Stimulated activated CD4-positive, alpha-beta T cell treated with anti-CD3 and anti-CD28 coated beads, TNF-alpha, amount 100 ng/mL, for 48 hours (primary cell): ENCODE data around the gene CHM.

Experiments used
- DNase-seq, 3 donors: peaks; one replicate each; pipeline ENCODE4 v3.0.0-alpha.2; 2020; ENCODE audit warnings: low read depth in 3 of 3

Gene CHM

GRCh38 chrX:85907316-85907715, 140.0 kb downstream of the CHM start:
- no peak for DNase-seq

DNA sequence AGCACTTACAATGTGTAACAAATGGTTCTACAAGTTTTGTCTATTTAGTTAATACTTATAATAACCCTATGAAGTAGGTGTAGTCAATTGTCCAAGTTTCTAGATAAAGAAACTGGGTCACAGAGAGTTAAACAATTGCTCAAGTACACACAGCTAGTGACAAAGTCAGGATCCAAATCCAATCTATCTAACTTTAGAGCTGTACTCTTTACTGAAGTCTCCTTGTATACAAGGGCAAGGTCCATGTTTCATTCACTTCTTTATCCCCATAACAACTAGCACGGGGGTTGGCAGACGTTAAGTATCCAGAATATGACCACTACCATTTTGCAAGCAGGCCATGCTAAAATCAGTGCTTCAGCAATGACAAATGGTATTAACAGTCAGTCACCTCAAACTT, 141.0 kb downstream of the CHM start:
- DNase-seq: no peak

GRCh38 chrX:85905851-85906250, 141.5 kb downstream of the CHM start:
- no peak for DNase-seq

GRCh38 chrX:85903692-85904471, 143.5 kb downstream of the CHM start:
- no peak for DNase-seq

GRCh38 chrX:85897362-85898126, 149.8 kb downstream of the CHM start:
- DNase-seq: no peak

DNA sequence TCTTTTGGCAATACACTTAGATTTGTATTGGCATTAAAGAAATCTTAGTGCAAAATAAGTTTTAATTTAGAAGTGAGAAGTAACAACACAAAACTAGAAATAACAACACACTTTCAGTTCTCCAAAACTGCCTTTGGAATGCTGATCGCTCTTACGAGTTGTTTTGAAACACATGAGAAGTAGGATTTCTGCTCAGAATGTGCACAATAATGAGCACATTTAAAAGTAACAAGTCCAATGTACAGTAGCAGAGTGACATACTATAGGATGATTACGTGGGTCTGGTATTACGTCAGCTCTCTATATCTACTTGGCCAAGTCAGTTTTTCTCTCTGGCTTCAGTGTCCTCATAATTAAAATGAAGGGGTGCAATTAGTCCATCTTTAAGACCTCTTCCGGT, 164.8 kb downstream of the CHM start:
- DNase-seq: no peak

DNA sequence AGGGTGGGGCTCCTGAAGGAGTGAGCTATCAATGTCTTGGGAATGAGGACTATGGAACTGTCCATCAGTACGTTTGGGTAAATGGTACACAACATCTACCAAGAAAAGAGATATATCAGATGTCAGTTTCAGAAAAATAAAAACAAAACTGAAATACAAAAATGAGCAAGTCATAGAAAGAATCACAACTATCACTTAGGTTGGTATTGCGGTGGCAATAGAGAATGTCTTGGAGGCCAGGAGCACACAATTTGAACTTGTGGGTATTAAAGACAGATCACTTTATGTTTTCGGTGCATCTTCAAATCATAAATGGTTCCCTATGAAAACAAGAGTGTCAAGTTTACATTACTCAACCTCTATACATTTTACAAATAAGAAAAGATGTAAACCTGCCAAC, 176.8 kb downstream of the CHM start:
- no peak for DNase-seq

- DNase-seq: no peak
Observed at GRCh38 chrX:85865324-85865723, 182.0 kb downstream of the CHM start.

DNA sequence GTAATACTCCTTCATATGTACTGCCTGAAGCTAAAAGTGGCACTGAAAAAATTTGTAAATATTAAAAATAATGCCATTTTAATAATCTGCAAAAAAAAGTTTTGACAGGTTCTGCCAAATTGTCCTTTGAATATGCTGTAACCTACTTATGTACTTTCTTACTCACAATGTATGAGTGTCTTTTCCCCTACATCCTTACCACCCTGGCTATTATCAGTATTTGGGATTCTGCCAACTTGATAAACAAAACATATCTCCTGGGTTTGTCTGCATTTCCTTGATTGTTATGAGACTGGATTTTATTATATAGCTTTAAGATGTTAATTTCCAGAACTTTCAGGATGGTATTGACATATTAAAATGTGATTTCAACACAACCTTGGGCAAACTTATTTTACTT, 187.9 kb downstream of the CHM start:
- DNase-seq: no peak

- DNase-seq: no peak
Observed at GRCh38 chrX:85851418-85851817, 195.9 kb downstream of the CHM start.

DNA sequence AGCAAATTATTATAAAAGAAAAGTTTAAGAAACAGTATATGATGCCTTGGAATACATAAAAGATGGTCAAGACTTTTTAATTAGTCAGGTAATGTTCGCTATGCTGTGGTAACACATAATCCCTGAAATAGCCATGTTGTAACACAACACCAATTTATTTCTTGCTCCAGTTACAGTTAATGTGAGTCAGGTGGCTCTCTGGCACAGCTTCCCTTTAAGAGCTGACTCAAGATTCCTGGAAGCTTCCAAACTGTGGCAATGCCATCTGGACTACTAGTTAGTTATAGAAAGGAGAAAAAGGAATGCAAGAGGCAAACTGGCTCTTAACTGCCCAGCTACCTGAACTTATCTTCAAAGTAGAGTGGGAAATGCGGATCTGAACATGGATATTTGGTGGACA, 210.5 kb downstream of the CHM start:
- DNase-seq: no peak

- no peak for DNase-seq
Observed at GRCh38 chrX:85828771-85829170, 218.6 kb downstream of the CHM start.

GRCh38 chrX:85815203-85815751, 232.1 kb downstream of the CHM start:
- no peak for DNase-seq
